ENCODE measurements around the gene TMEM109. TPM values are rescaled to one million over a fixed set of nuclear protein-coding genes. Genes with fewer than 3 reads are reported as not detected.

The TMEM109 gene
- total and polyA plus RNA-seq, 2 experiments from 2014 or later, result 35.9 to 95.2 TPM

DNA sequence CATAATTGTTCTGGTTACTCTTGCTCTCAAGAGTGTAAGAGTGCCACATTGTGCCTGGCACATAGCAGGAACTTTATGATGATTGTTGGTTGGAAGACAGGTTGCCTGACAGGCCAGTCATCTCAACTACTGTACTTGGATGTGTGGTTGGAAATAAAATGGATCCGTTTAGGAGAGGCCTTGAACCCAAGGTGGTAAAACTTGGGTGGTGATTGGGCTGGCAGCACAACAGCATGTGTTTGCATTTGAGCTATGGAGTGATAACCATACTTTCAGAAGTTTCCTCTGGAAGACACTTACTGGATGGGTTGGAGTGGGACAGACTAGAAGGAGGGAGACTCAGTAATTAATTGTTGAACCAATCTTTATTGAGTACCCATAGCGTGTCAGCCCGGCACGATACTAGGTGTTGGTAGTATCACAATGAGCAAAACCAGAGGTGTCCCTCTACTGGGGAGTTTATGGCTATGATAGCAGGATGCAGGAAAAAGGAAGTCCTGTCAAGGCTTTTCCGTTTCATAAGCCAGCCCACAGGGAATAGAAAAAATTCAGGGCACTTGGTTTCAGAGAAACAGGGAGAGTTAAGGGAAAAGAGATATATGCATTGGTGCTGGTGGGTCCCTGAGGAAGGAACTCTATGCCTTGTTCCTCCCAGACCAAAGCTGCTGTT, 3.1 kb upstream of the TMEM109 start:
- H3K9ac ChIP-seq, result no peak overlapping the region
- H3K9me3 ChIP-seq (ENCODE audit: low read depth), result no peaks in the 10 kb centered on the region
- H3K9me2 ChIP-seq (ENCODE audit: insufficient read depth), result no peaks in the 10 kb centered on the region
- no peak overlapping the region for H2AFZ ChIP-seq
- no peak overlapping the region for H3K4me2 ChIP-seq (ENCODE audit: unreplicated experiment)
- in situ Hi-C loops (cut with MboI), result no loop called here
- H3K79me2 ChIP-seq (ENCODE audit: insufficient read depth), result peaks cover 4% of the 10 kb centered on the region
- H4K20me1 ChIP-seq (ENCODE audit: insufficient read depth), result no peaks in the 10 kb centered on the region
- no peak for TF ChIP-seq EZH2phosphoT487 (IDR thresholded peaks at IDR 0.05; ENCODE audit: insufficient read depth, low read depth)
- no peak for TF ChIP-seq EZH2 (IDR thresholded peaks at IDR 0.05; ENCODE audit: insufficient read depth, poor library complexity, severe bottlenecking)
- H3K36me3 ChIP-seq (ENCODE audit: low read depth), result no peaks in the 10 kb centered on the region
- H3K27ac ChIP-seq, result no peak overlapping the region
- DNase-seq, result no peak
- H3K4me3 ChIP-seq, result no peak overlapping the region
- H3F3A ChIP-seq (ENCODE audit: insufficient read depth), result peaks cover 5% of the 10 kb centered on the region
- H3K27me3 ChIP-seq (replicated peaks; ENCODE audit: insufficient read depth), result no peaks in the 10 kb centered on the region; the same call in 1 of the 2 replicates
- 0 out of 2 replicates have a peak, but pooled peaks cover 10% of the 10 kb centered on the region for H3K4me1 ChIP-seq (ENCODE audit: insufficient read depth)
- 38 to 41% methylated on average over 5 of the region's 5 CpGs for WGBS, 2 experiments (ENCODE audit: low coverage in 1 of 2, low lambda C conversion rate in 2 of 2, missing lambda C conversion rate in 2 of 2)

DNA sequence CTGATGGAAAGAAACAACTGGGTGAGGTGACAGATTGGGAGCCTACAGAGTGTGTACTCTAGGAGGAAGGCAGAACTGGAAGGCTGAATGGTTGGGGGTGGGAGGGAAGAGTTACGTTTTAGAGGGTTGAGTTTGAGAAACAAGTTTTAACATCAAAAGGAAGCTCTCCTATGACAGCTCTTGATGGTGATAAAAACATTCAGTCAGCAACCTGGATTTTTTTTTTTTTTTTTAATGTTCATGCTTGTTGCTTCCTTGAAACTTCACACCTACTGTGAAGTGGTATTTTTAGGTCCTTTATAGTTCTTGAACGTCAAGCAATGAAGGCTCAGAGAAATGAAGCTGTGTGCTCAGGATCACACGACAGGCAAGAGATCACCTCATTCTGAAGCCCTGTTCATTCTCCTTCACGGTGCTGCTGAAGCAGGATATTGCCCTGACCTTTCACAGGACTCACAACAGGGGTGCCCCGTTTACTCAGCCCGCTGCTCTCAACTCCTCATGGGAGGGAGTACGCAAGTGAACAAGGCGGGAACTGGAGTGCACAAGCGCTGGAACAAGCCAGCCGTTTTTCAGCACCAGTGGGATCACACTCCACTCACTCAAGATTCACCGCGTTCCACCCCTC, 1.6 kb upstream of the TMEM109 start:
- no peak overlapping the region for H3K4me3 ChIP-seq
- H3K36me3 ChIP-seq (ENCODE audit: low read depth), result no peaks in the 10 kb centered on the region
- no peaks in the 10 kb centered on the region for H3K9me3 ChIP-seq (ENCODE audit: low read depth)
- 0 out of 2 replicates have a peak, but pooled peaks cover 9% of the 10 kb centered on the region for H3K4me1 ChIP-seq (ENCODE audit: insufficient read depth)
- in situ Hi-C loops (cut with MboI), result no loop called here
- H3K27ac ChIP-seq, result no peak overlapping the region
- H2AFZ ChIP-seq, result no peak overlapping the region
- no peaks in the 10 kb centered on the region for H3K9me2 ChIP-seq (ENCODE audit: insufficient read depth)
- no peak overlapping the region for H3K9ac ChIP-seq
- TF ChIP-seq EZH2phosphoT487 (IDR thresholded peaks at IDR 0.05; ENCODE audit: insufficient read depth, low read depth) (no peak), EZH2 (IDR thresholded peaks at IDR 0.05; ENCODE audit: insufficient read depth, poor library complexity, severe bottlenecking) (no peak)
- peaks cover 18% of the 10 kb centered on the region for H3K79me2 ChIP-seq (ENCODE audit: insufficient read depth)
- no peak for DNase-seq
- H3K27me3 ChIP-seq (replicated peaks; ENCODE audit: insufficient read depth), result no peaks in the 10 kb centered on the region; the same call in 1 of the 2 replicates
- 50 to 52% methylated on average over 12 of the region's 12 CpGs for WGBS, 2 experiments (ENCODE audit: low coverage in 1 of 2, low lambda C conversion rate in 2 of 2, missing lambda C conversion rate in 2 of 2)
- no peak overlapping the region for H3K4me2 ChIP-seq (ENCODE audit: unreplicated experiment)
- peaks cover 3% of the 10 kb centered on the region; the same call in 1 of the 2 replicates for H3F3A ChIP-seq (ENCODE audit: insufficient read depth)
- H4K20me1 ChIP-seq (ENCODE audit: insufficient read depth), result no peaks in the 10 kb centered on the region

DNA sequence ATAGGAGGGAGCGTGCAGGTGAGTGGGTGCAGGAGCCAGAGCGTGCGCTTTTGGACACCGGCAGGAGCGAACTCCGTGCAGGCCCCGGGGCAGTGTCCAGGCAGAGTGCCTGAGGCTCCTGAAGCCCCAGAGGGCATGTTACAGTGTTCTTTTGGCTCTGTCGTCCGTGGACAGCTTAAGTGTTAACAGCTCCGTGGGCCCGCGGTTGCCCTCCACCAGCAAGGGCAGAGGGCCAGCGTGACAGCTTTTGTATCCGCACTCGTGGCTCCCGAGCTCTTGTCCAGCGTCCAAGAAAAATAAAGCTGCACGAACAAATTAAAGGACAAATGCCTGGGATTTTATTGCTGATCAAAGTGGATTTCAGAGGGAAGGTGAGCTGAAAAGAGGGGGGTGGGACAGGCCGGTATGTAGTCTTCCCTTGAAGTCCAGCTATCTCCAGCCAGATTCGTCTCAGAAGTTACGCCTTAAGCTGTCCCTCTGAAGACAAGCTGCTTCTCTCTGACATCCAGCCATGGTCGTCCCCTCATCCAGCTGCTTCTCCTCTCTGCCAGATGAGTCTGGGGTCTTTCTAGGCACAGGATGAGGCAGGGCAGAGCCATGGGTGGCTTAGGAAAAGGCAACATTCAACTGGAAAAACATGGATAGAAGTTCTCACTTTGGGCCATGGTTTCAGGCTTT, 968 bp upstream of the TMEM109 start:
- Histone ChIP-seq H3K4me2 (ENCODE audit: unreplicated experiment) (peak overlapping the region; percentile 91), H3K36me3 (ENCODE audit: low read depth) (no peaks in the 10 kb centered on the region), H3K4me3 (peak overlapping the region; percentile 84; the same call in 1 of the 2 replicates), H3K4me1 (ENCODE audit: insufficient read depth) (0 out of 2 replicates have a peak, but pooled peaks cover 9% of the 10 kb centered on the region), H3K9me3 (ENCODE audit: low read depth) (no peaks in the 10 kb centered on the region), H4K20me1 (ENCODE audit: insufficient read depth) (no peaks in the 10 kb centered on the region), H3K9ac (peak overlapping the region; percentile 85; the same call in 1 of the 2 replicates), H3K79me2 (ENCODE audit: insufficient read depth) (peaks cover 24% of the 10 kb centered on the region), H3K9me2 (ENCODE audit: insufficient read depth) (no peaks in the 10 kb centered on the region), H3K27ac (no peak overlapping the region), H3K27me3 (replicated peaks; ENCODE audit: insufficient read depth) (no peaks in the 10 kb centered on the region; the same call in 1 of the 2 replicates), H2AFZ (peak overlapping the region; percentile 96), H3F3A (ENCODE audit: insufficient read depth) (peaks cover 3% of the 10 kb centered on the region; the same call in 1 of the 2 replicates)
- in situ Hi-C loops (cut with MboI), result no loop called here
- DNase-seq, result no peak
- TF ChIP-seq EZH2 (IDR thresholded peaks at IDR 0.05; ENCODE audit: insufficient read depth, poor library complexity, severe bottlenecking) (no peak), EZH2phosphoT487 (IDR thresholded peaks at IDR 0.05; ENCODE audit: insufficient read depth, low read depth) (no peak)
- WGBS, 2 experiments (ENCODE audit: low coverage in 1 of 2, low lambda C conversion rate in 2 of 2, missing lambda C conversion rate in 2 of 2), result 80% methylated on average over 22 of the region's 22 CpGs

- peak overlapping the region; percentile 79 for H3K27ac ChIP-seq
- H3F3A ChIP-seq (ENCODE audit: insufficient read depth), result peaks cover 3% of the 10 kb centered on the region; the same call in 1 of the 2 replicates
- peaks cover 42% of the 10 kb centered on the region for H3K79me2 ChIP-seq (ENCODE audit: insufficient read depth)
- WGBS, 2 experiments (ENCODE audit: low coverage in 1 of 2, low lambda C conversion rate in 2 of 2, missing lambda C conversion rate in 2 of 2), result 1% methylated on average over 30 to 31 of the region's 31 CpGs
- H3K4me3 ChIP-seq, result peak overlapping the region; percentile 84
- H2AFZ ChIP-seq, result peak overlapping the region; percentile 96
- H3K36me3 ChIP-seq (ENCODE audit: low read depth), result no peaks in the 10 kb centered on the region
- H3K9ac ChIP-seq, result peak overlapping the region; percentile 85
- no peaks in the 10 kb centered on the region for H3K9me2 ChIP-seq (ENCODE audit: insufficient read depth)
- in situ Hi-C loops (cut with MboI), result no loop called here
- peak; percentile 68 for DNase-seq
- peak overlapping the region; percentile 91 for H3K4me2 ChIP-seq (ENCODE audit: unreplicated experiment)
- H3K9me3 ChIP-seq (ENCODE audit: low read depth), result no peaks in the 10 kb centered on the region
- H3K27me3 ChIP-seq (replicated peaks; ENCODE audit: insufficient read depth), result no peaks in the 10 kb centered on the region; the same call in 1 of the 2 replicates
- peaks cover 17% of the 10 kb centered on the region; the same call in 1 of the 2 replicates for H3K4me1 ChIP-seq (ENCODE audit: insufficient read depth)
- no peaks in the 10 kb centered on the region for H4K20me1 ChIP-seq (ENCODE audit: insufficient read depth)
- TF ChIP-seq EZH2 (IDR thresholded peaks at IDR 0.05; ENCODE audit: insufficient read depth, poor library complexity, severe bottlenecking) (no peak), EZH2phosphoT487 (IDR thresholded peaks at IDR 0.05; ENCODE audit: insufficient read depth, low read depth) (no peak)
Measured at GRCh38 chr11:60914633-60915247, 782 bp downstream of the TMEM109 start.

Measured in GM23248 (cell line).